GM23338 (cell line): ENCODE data around the gene UFM1. TPM values are rescaled to one million over a fixed set of nuclear protein-coding genes. Genes with fewer than 3 reads are reported as not detected.

ENCODE experiments used
- ATAC-seq: fragments of 200-7000 bp; cut with Tn5 transposase; 3 replicates; pipeline ENCODE4 v1.9.1; 2020
- DNase-seq: peaks from one replicate; pipeline ENCODE4 v3.0.0-alpha.2; 2015; ENCODE audit warnings: low spot score
- H2AFZ ChIP-seq: fragments of 200-600 bp; sonication (generic); 2 replicates; pipeline ENCODE4 v1.8.0; 2016; ENCODE audit warnings: antibody characterized with exemption, mild to moderate bottlenecking, moderate library complexity
- H3F3A ChIP-seq: fragments of 200-600 bp; sonication (generic); replicated peaks from 2 replicates; pipeline ENCODE4 v1.8.0; 2017; ENCODE audit warnings: antibody characterized with exemption, mixed run types, low read depth
- H3K27ac ChIP-seq: fragments of 200-600 bp; sonication (generic); 2 replicates; pipeline ENCODE4 v1.6.1; 2016; ENCODE audit warnings: low read depth
- H3K27me3 ChIP-seq: fragments of 200-600 bp; sonication (generic); 2 replicates; pipeline ENCODE4 v1.8.0; 2016; ENCODE audit warnings: mild to moderate bottlenecking, mixed run types, moderate library complexity; ENCODE audit not compliant: insufficient read depth
- H3K36me3 ChIP-seq: fragments of 200-600 bp; sonication (generic); 2 replicates; pipeline ENCODE4 v1.8.0; 2016; ENCODE audit warnings: mild to moderate bottlenecking; ENCODE audit not compliant: insufficient read depth
- H3K4me1 ChIP-seq: fragments of 200-600 bp; sonication (generic); 2 replicates; pipeline ENCODE4 v1.8.0; 2016; ENCODE audit warnings: mild to moderate bottlenecking, moderate library complexity; ENCODE audit not compliant: insufficient read depth
- H3K4me2 ChIP-seq: fragments of 200-600 bp; sonication (generic); 2 replicates; pipeline ENCODE4 v1.7.1; 2017; ENCODE audit warnings: mixed run types
- H3K4me3 ChIP-seq: fragments of 200-600 bp; sonication (generic); 2 replicates; pipeline ENCODE4 v1.6.1; 2016; ENCODE audit warnings: mixed run types
- H3K79me2 ChIP-seq: fragments of 200-600 bp; sonication (generic); replicated peaks from 2 replicates; pipeline ENCODE4 v1.8.0; 2017; ENCODE audit warnings: mild to moderate bottlenecking; ENCODE audit not compliant: insufficient read depth
- H3K9me2 ChIP-seq: fragments of 200-600 bp; sonication (generic); 2 replicates; pipeline ENCODE4 v1.8.0; 2017; ENCODE audit not compliant: insufficient read depth
- H4K20me1 ChIP-seq: fragments of 200-600 bp; sonication (generic); replicated peaks from 2 replicates; pipeline ENCODE4 v1.8.0; 2017; ENCODE audit warnings: mild to moderate bottlenecking; ENCODE audit not compliant: insufficient read depth
- H3K27ac Mint-ChIP-seq: 2 replicates; pipeline ENCODE4 v1.8.0; 2020; ENCODE audit warnings: inconsistent platforms, mild to moderate bottlenecking, moderate library complexity, mixed read lengths
- H3K27me3 Mint-ChIP-seq: 3 replicates; pipeline ENCODE4 v1.8.0; 2022; ENCODE audit warnings: low read depth, mild to moderate bottlenecking, moderate library complexity, mixed read lengths, inconsistent platforms; ENCODE audit not compliant: insufficient read depth, poor library complexity
- H3K36me3 Mint-ChIP-seq: 3 replicates; pipeline ENCODE4 v1.8.0; 2021; ENCODE audit warnings: low read depth, mild to moderate bottlenecking, inconsistent platforms, moderate library complexity, mixed read lengths
- H3K4me1 Mint-ChIP-seq: 3 replicates; pipeline ENCODE4 v1.8.0; 2020; ENCODE audit warnings: mild to moderate bottlenecking, inconsistent platforms, mixed read lengths
- H3K4me3 Mint-ChIP-seq: 3 replicates; pipeline ENCODE4 v1.8.0; 2021; ENCODE audit warnings: moderate library complexity, mild to moderate bottlenecking, inconsistent platforms, mixed read lengths
- H3K9me3 Mint-ChIP-seq: 3 replicates; pipeline ENCODE4 v1.8.0; 2020; ENCODE audit warnings: moderate library complexity, mild to moderate bottlenecking, inconsistent platforms, mixed read lengths
- CREB1 ChIP-seq: fragments of 250-450 bp; sonication (Bioruptor Pico); IDR thresholded peaks from 2 replicates; pipeline ENCODE4 v1.5.0; 2020; ENCODE audit warnings: low read depth, mild to moderate bottlenecking, moderate library complexity
- CTCF ChIP-seq, 2 experiments: fragments of 200-600 bp in 1 of 2; sonication (generic) in 1 of 2; conservative IDR thresholded peaks; 2 replicates each; pipeline versions ENCODE4 v1.5.1 to v1.6.1; 2016 to 2017; ENCODE audit warnings: antibody characterized with exemption in 2 of 2, low read depth in 2 of 2, mild to moderate bottlenecking in 2 of 2, moderate library complexity in 1 of 2
- ETS1 ChIP-seq: IDR thresholded peaks from 2 replicates; pipeline ENCODE4 v1.6.1; 2016; ENCODE audit warnings: antibody characterized with exemption
- EZH2 ChIP-seq: fragments of 200-600 bp; sonication (generic); IDR thresholded peaks from one replicate; pipeline ENCODE4 v1.8.0; 2017; ENCODE audit warnings: antibody characterized with exemption, mild to moderate bottlenecking, low read depth; ENCODE audit not compliant: unreplicated experiment
- EZH2phosphoT487 ChIP-seq: fragments of 200-600 bp; sonication (generic); IDR thresholded peaks from one replicate; pipeline ENCODE4 v1.8.1; 2018; ENCODE audit warnings: antibody characterized with exemption; ENCODE audit not compliant: unreplicated experiment
- JUNB ChIP-seq: IDR thresholded peaks from one replicate; pipeline ENCODE4 v1.6.1; 2016; ENCODE audit warnings: antibody characterized with exemption; ENCODE audit not compliant: unreplicated experiment
- NANOG ChIP-seq: IDR thresholded peaks from 2 replicates; pipeline ENCODE4 v1.6.1; 2016; ENCODE audit warnings: antibody characterized with exemption, borderline replicate concordance
- POLR2AphosphoS5 ChIP-seq: IDR thresholded peaks from 2 replicates; pipeline ENCODE4 v1.6.1; 2016; ENCODE audit warnings: antibody characterized with exemption, low read depth
- REST ChIP-seq: IDR thresholded peaks from one replicate; pipeline ENCODE4 v1.6.1; 2018; ENCODE audit warnings: antibody characterized with exemption; ENCODE audit not compliant: unreplicated experiment
- STAT1 ChIP-seq: IDR thresholded peaks from one replicate; pipeline ENCODE4 v1.6.1; 2016; ENCODE audit warnings: antibody characterized with exemption; ENCODE audit not compliant: unreplicated experiment
- ZNF114 ChIP-seq: fragments of 250-450 bp; sonication (Bioruptor Pico); IDR thresholded peaks from 2 replicates; pipeline ENCODE4 v1.5.0; 2020; ENCODE audit warnings: mild to moderate bottlenecking, moderate library complexity
- ZNF331 ChIP-seq: fragments of 250-450 bp; sonication (Bioruptor Pico); IDR thresholded peaks from 2 replicates; pipeline ENCODE4 v1.5.0; 2020; ENCODE audit warnings: low read depth, mild to moderate bottlenecking, moderate library complexity
- ZNF462 ChIP-seq: fragments of 250-450 bp; sonication (Bioruptor Pico); IDR thresholded peaks from 2 replicates; pipeline ENCODE4 v1.5.0; 2020; ENCODE audit warnings: mild to moderate bottlenecking, moderate library complexity
- polyA plus RNA-seq: library from polyadenylated mRNA; unstranded; fragments of >200 nt; fragmentation: Nextera tagmentation; extraction: Ambion mirVana; gene quantifications from 2 replicates; pipeline ENCODE4 v1.2.1, GENCODE V29; 2016
- total RNA-seq: library from RNA; depleted of rRNA; stranded (reverse); fragments of >200 nt; shearing (Covaris generic); gene quantifications from 2 replicates; pipeline ENCODE4 v1.2.3, GENCODE V29; 2014

Gene UFM1
- total and polyA plus RNA-seq, 2 experiments from 2014 or later: 57.0 to 77.1 TPM

GRCh38 chr13:38308736-38309135 is 40.9 kb upstream of the UFM1 start:
- H3K4me3 Mint-ChIP-seq: no peak overlapping the region
- no peak overlapping the region for H3K27ac Mint-ChIP-seq
- H3K4me2 ChIP-seq: no peak overlapping the region
- ATAC-seq: no peak
- no peak for DNase-seq
- no peak overlapping the region for H3K27ac ChIP-seq
- H3K9me2 ChIP-seq: 0 out of 2 replicates have a peak, but pooled peaks cover 2% of the 10 kb centered on the region
- H3K36me3 ChIP-seq: no peaks in the 10 kb centered on the region
- H3F3A ChIP-seq: no peaks in the 10 kb centered on the region
- H3K27me3 Mint-ChIP-seq: no peaks in the 10 kb centered on the region
- no peaks in the 10 kb centered on the region for H3K79me2 ChIP-seq
- H3K9me3 Mint-ChIP-seq: no peaks in the 10 kb centered on the region
- H4K20me1 ChIP-seq: no peaks in the 10 kb centered on the region
- no peaks in the 10 kb centered on the region for H3K36me3 Mint-ChIP-seq
- no peak overlapping the region for H3K4me3 ChIP-seq
- TF ChIP-seq NANOG (no peak), ZNF331 (CRISPR knock-in tag) (no peak), ZNF462 (CRISPR knock-in tag) (no peak), EZH2 (no peak), CTCF (conservative IDR thresholded peaks at IDR 0.05; ENCODE audit: low read depth in 2 of 2) (no peak), ETS1 (no peak), POLR2AphosphoS5 (no peak), REST (no peak), EZH2phosphoT487 (no peak), JUNB (no peak), ZNF114 (CRISPR knock-in tag) (no peak), STAT1 (no peak), CREB1 (CRISPR knock-in tag) (no peak)
- no peaks in the 10 kb centered on the region for H3K4me1 Mint-ChIP-seq
- H3K4me1 ChIP-seq: no peaks in the 10 kb centered on the region
- no peaks in the 10 kb centered on the region for H3K27me3 ChIP-seq
- H2AFZ ChIP-seq: no peak overlapping the region
